AG10803 (cell line): Measurements from ENCODE around the gene CSRNP3.

Experiments used
- DNase-seq: peaks from one replicate; pipeline ENCODE4 v3.0.0; 2010; ENCODE audit warnings: low read depth
- H3K4me3 ChIP-seq: 2 replicates; pipeline ENCODE4 v1.5.1; 2011; ENCODE audit warnings: mild to moderate bottlenecking, low read length, control low read depth
- CTCF ChIP-seq: conservative IDR thresholded peaks from 2 replicates; pipeline ENCODE4 v1.5.1; 2011; ENCODE audit warnings: mild to moderate bottlenecking, low read length, control low read depth, inconsistent platforms

CSRNP3 gene

GRCh38 chr2:165558832-165559231 is 89.3 kb downstream of the CSRNP3 start:
- H3K4me3 ChIP-seq, result no peak overlapping the region
- no peak for DNase-seq
- TF ChIP-seq CTCF, result 0 out of 2 replicates have a peak, but pooled peaks have one; percentile 4

GRCh38 chr2:165560377-165560988 is 91.0 kb downstream of the CSRNP3 start:
- no peak for TF ChIP-seq CTCF
- H3K4me3 ChIP-seq, result no peak overlapping the region
- no peak for DNase-seq

- no peak overlapping the region for H3K4me3 ChIP-seq
- no peak for DNase-seq
- no peak for TF ChIP-seq CTCF
Measured at GRCh38 chr2:165561516-165561915, 92.0 kb downstream of the CSRNP3 start.

GRCh38 chr2:165562233-165562632 is 92.7 kb downstream of the CSRNP3 start:
- TF ChIP-seq CTCF, result no peak
- no peak for DNase-seq

GRCh38 chr2:165563468-165564225 is 94.1 kb downstream of the CSRNP3 start:
- 0 out of 2 replicates have a peak, but pooled peaks have one; percentile 3 for TF ChIP-seq CTCF
- no peak for DNase-seq
- H3K4me3 ChIP-seq, result no peak overlapping the region

More at GRCh38 chr2:165562233-165562632, 92.7 kb downstream of the CSRNP3 start:
- H3K4me3 ChIP-seq, result no peak overlapping the region

- no peak for TF ChIP-seq CTCF
- DNase-seq, result no peak
- no peak overlapping the region for H3K4me3 ChIP-seq
Measured at GRCh38 chr2:165566008-165566407, 96.5 kb downstream of the CSRNP3 start.

- no peak overlapping the region for H3K4me3 ChIP-seq
- no peak for DNase-seq
- no peak for TF ChIP-seq CTCF
Measured at GRCh38 chr2:165567273-165567672, 97.8 kb downstream of the CSRNP3 start.
